ENCODE data around the gene C1orf122. TPM values are rescaled to one million over a fixed set of nuclear protein-coding genes. Genes with fewer than 3 reads are reported as not detected.
A peak's percentile ranks its signal among the peaks of the same experiment; 100 is the strongest.
"Not testable (repeated sequence)": the region's sequence is repeated elsewhere in the genome, so short reads cannot be mapped to it uniquely, and the experiment has no call there.

C1orf122 gene
- 26.4 and 26.7 TPM in 2 replicates for total RNA-seq

- Mint-ChIP-seq H3K4me3 (peak within 1 kb of the TSS; percentile 98), H3K36me3 (ENCODE audit: low read depth) (peaks cover 48% of the 10 kb centered on the region), H3K27me3 (no peaks in the 10 kb centered on the region), H3K4me1 (peaks cover 31% of the 10 kb centered on the region), H3K27ac (peak within 1 kb of the TSS; percentile 98), H3K9me3 (no peaks in the 10 kb centered on the region)
- peak; percentile 98 for DNase-seq
- intact Hi-C loops (cut with micrococcal nuclease): loop anchor here (1.0 to 5.0 kb wide), 5 partner anchors 12 to 330 kb away; partner anchors contain the start of gene CDCA8
Observed at GRCh38 chr1:37807555-37808368, at the start of gene C1orf122, which contains the start of gene YRDC. Gene C1orf122 (plus strand): TSS chr1:37807790. CDS start chr1:37808405, 615 bp downstream. Gene YRDC (minus strand): TSS chr1:37808208. CDS start chr1:37808180, 28 bp downstream.

- peaks cover 8% of the 10 kb centered on the region for H3K4me1 Mint-ChIP-seq
- no peaks in the 10 kb centered on the region for H3K36me3 Mint-ChIP-seq (ENCODE audit: low read depth)
- no peak overlapping the region for H3K4me3 Mint-ChIP-seq
- no peak for DNase-seq
- H3K27ac Mint-ChIP-seq: no peak overlapping the region
- H3K9me3 Mint-ChIP-seq: peaks cover 2% of the 10 kb centered on the region
- peaks cover 25% of the 10 kb centered on the region for H3K27me3 Mint-ChIP-seq
- intact Hi-C loops (cut with micrococcal nuclease): no loop called here
Observed at GRCh38 chr1:37759451-37759850, 48.1 kb upstream of the C1orf122 start.

GRCh38 chr1:37761416-37762095 lies 46.0 kb upstream of the C1orf122 start:
- Mint-ChIP-seq H3K4me1 (peaks cover 10% of the 10 kb centered on the region), H3K9me3 (peaks cover 6% of the 10 kb centered on the region), H3K27me3 (peaks cover 40% of the 10 kb centered on the region), H3K27ac (no peak overlapping the region), H3K4me3 (no peak overlapping the region), H3K36me3 (ENCODE audit: low read depth) (no peaks in the 10 kb centered on the region)
- DNase-seq: no peak
- intact Hi-C loops (cut with micrococcal nuclease): no loop called here

GRCh38 chr1:37762516-37762915 lies 45.1 kb upstream of the C1orf122 start:
- Mint-ChIP-seq H3K36me3 (ENCODE audit: low read depth) (no peaks in the 10 kb centered on the region), H3K27ac (no peak overlapping the region)

GRCh38 chr1:37763791-37764413 lies 43.7 kb upstream of the C1orf122 start:
- H3K9me3 Mint-ChIP-seq: peaks cover 6% of the 10 kb centered on the region
- peaks cover 10% of the 10 kb centered on the region for H3K4me1 Mint-ChIP-seq
- H3K27me3 Mint-ChIP-seq: peaks cover 59% of the 10 kb centered on the region
- no peak overlapping the region for H3K27ac Mint-ChIP-seq
- DNase-seq: no peak
- intact Hi-C loops (cut with micrococcal nuclease): no loop called here
- H3K36me3 Mint-ChIP-seq (ENCODE audit: low read depth): no peaks in the 10 kb centered on the region
- no peak overlapping the region for H3K4me3 Mint-ChIP-seq

More at GRCh38 chr1:37762516-37762915, 45.1 kb upstream of the C1orf122 start:
- intact Hi-C loops (cut with micrococcal nuclease): no loop called here
- DNase-seq: no peak
- Mint-ChIP-seq H3K4me1 (peaks cover 10% of the 10 kb centered on the region), H3K4me3 (no peak overlapping the region), H3K9me3 (peaks cover 6% of the 10 kb centered on the region), H3K27me3 (peaks cover 48% of the 10 kb centered on the region)

GRCh38 chr1:37764414-37764825 lies 43.2 kb upstream of the C1orf122 start:
- intact Hi-C loops (cut with micrococcal nuclease): no loop called here

GRCh38 chr1:37764888-37765441 lies 42.6 kb upstream of the C1orf122 start, which contains the start of gene EPHA10:
Gene EPHA10 (minus strand): TSS chr1:37765120. CDS start chr1:37765066, 54 bp downstream.
- Mint-ChIP-seq H3K27ac (peak within 1 kb of the TSS; percentile 46), H3K4me1 (peaks cover 10% of the 10 kb centered on the region), H3K27me3 (peaks cover 64% of the 10 kb centered on the region), H3K9me3 (peaks cover 6% of the 10 kb centered on the region), H3K36me3 (ENCODE audit: low read depth) (no peaks in the 10 kb centered on the region), H3K4me3 (peak within 1 kb of the TSS; percentile 64)
- DNase-seq: no peak
- intact Hi-C loops (cut with micrococcal nuclease): no loop called here

More at GRCh38 chr1:37764414-37764825, 43.2 kb upstream of the C1orf122 start:
- no peak overlapping the region for H3K4me3 Mint-ChIP-seq
- no peaks in the 10 kb centered on the region for H3K36me3 Mint-ChIP-seq (ENCODE audit: low read depth)
- peaks cover 6% of the 10 kb centered on the region for H3K9me3 Mint-ChIP-seq
- peak overlapping the region; percentile 46 for H3K27ac Mint-ChIP-seq
- peaks cover 63% of the 10 kb centered on the region for H3K27me3 Mint-ChIP-seq
- H3K4me1 Mint-ChIP-seq: peaks cover 10% of the 10 kb centered on the region
- peak; percentile 86 for DNase-seq

GRCh38 chr1:37765916-37766664 lies 41.5 kb upstream of the C1orf122 start:
- Mint-ChIP-seq H3K36me3 (ENCODE audit: low read depth) (no peaks in the 10 kb centered on the region), H3K27me3 (peaks cover 71% of the 10 kb centered on the region), H3K27ac (no peak overlapping the region), H3K4me1 (peaks cover 10% of the 10 kb centered on the region), H3K4me3 (peak overlapping the region; percentile 64), H3K9me3 (peaks cover 6% of the 10 kb centered on the region)
- intact Hi-C loops (cut with micrococcal nuclease): no loop called here
- no peak for DNase-seq

- peaks cover 6% of the 10 kb centered on the region for H3K9me3 Mint-ChIP-seq
- H3K27me3 Mint-ChIP-seq: peaks cover 68% of the 10 kb centered on the region
- no peak overlapping the region for H3K27ac Mint-ChIP-seq
- DNase-seq: no peak
- peaks cover 10% of the 10 kb centered on the region for H3K4me1 Mint-ChIP-seq
- intact Hi-C loops (cut with micrococcal nuclease): no loop called here
- H3K36me3 Mint-ChIP-seq (ENCODE audit: low read depth): no peaks in the 10 kb centered on the region
- H3K4me3 Mint-ChIP-seq: no peak overlapping the region
Observed at GRCh38 chr1:37767488-37767887, 40.1 kb upstream of the C1orf122 start.

GRCh38 chr1:37771440-37771839 lies 36.1 kb upstream of the C1orf122 start:
- H3K4me3 Mint-ChIP-seq; H3K9me3 Mint-ChIP-seq; H3K36me3 Mint-ChIP-seq (ENCODE audit: low read depth); intact Hi-C loops (cut with micrococcal nuclease); H3K27ac Mint-ChIP-seq; DNase-seq; H3K4me1 Mint-ChIP-seq: not testable (repeated sequence)
- H3K27me3 Mint-ChIP-seq: peaks cover 38% of the 10 kb centered on the region

- Mint-ChIP-seq H3K27ac (no peak overlapping the region), H3K27me3 (peaks cover 8% of the 10 kb centered on the region), H3K9me3 (no peaks in the 10 kb centered on the region), H3K36me3 (ENCODE audit: low read depth) (no peaks in the 10 kb centered on the region), H3K4me1 (peaks cover 8% of the 10 kb centered on the region), H3K4me3 (no peak overlapping the region)
- no peak for DNase-seq
- intact Hi-C loops (cut with micrococcal nuclease): no loop called here
Observed at GRCh38 chr1:37776946-37777516, 30.6 kb upstream of the C1orf122 start.

- Mint-ChIP-seq H3K9me3 (no peaks in the 10 kb centered on the region), H3K27me3 (peaks cover 5% of the 10 kb centered on the region), H3K36me3 (ENCODE audit: low read depth) (no peaks in the 10 kb centered on the region), H3K27ac (no peak overlapping the region), H3K4me3 (no peak overlapping the region), H3K4me1 (peaks cover 8% of the 10 kb centered on the region)
- DNase-seq: no peak
- intact Hi-C loops (cut with micrococcal nuclease): no loop called here
Observed at GRCh38 chr1:37778654-37779053, 28.9 kb upstream of the C1orf122 start.

GRCh38 chr1:37782491-37782890 lies 25.1 kb upstream of the C1orf122 start:
- no peak overlapping the region for H3K27ac Mint-ChIP-seq
- peaks cover under 1% of the 10 kb centered on the region for H3K4me1 Mint-ChIP-seq
- peaks cover 18% of the 10 kb centered on the region for H3K27me3 Mint-ChIP-seq
- H3K9me3 Mint-ChIP-seq: no peaks in the 10 kb centered on the region
- intact Hi-C loops (cut with micrococcal nuclease): no loop called here
- no peaks in the 10 kb centered on the region for H3K36me3 Mint-ChIP-seq (ENCODE audit: low read depth)
- no peak for DNase-seq
- H3K4me3 Mint-ChIP-seq: no peak overlapping the region
